C4-2B (cell line): ENCODE measurements around the gene PARP16.

ENCODE experiments used
- ZFX ChIP-seq: fragments of 450-650 bp; IDR thresholded peaks from 2 replicates; pipeline ENCODE4 v1.6.1; 2017
- TF ChIP-seq, protein P1 (sequence below): fragments of 450-650 bp; conservative IDR thresholded peaks from 2 replicates; pipeline ENCODE4 v1.5.1; 2017; ENCODE audit warnings: mild to moderate bottlenecking

DNA sequence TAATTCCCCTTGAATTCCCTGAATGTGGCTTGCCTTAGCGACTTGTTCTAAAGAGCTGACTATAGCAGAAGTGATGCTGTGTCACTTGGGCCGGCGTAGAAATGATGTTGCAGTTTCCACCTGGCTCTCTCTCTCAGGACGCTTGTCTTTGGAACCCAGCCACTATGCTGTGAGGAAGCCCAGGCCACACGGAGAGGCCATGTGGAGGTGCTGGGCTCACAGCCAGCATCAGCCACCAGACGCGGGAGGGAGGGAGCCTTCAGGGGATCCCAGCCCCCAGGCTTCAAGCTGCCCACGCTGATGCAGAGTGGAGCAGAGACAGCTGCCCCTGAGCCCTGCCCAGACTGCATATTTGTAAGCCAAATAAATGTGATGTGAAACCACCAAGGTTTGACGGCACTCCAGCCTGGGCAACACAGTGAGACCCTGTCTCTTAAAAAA, 36.4 kb upstream of the PARP16 start:
- TF ChIP-seq, protein P1, sequence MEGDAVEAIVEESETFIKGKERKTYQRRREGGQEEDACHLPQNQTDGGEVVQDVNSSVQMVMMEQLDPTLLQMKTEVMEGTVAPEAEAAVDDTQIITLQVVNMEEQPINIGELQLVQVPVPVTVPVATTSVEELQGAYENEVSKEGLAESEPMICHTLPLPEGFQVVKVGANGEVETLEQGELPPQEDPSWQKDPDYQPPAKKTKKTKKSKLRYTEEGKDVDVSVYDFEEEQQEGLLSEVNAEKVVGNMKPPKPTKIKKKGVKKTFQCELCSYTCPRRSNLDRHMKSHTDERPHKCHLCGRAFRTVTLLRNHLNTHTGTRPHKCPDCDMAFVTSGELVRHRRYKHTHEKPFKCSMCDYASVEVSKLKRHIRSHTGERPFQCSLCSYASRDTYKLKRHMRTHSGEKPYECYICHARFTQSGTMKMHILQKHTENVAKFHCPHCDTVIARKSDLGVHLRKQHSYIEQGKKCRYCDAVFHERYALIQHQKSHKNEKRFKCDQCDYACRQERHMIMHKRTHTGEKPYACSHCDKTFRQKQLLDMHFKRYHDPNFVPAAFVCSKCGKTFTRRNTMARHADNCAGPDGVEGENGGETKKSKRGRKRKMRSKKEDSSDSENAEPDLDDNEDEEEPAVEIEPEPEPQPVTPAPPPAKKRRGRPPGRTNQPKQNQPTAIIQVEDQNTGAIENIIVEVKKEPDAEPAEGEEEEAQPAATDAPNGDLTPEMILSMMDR: no peak
- TF ChIP-seq ZFX: no peak
